ENCODE measurements around the gene HSPA1A. TPM values are rescaled to one million over a fixed set of nuclear protein-coding genes. Genes with fewer than 3 reads are reported as not detected.

Gene HSPA1A
- total RNA-seq, 2 experiments from 2014 or later = 8.1 to 9.8 TPM

GRCh38 chr6:31825553-31825952, 10.2 kb downstream of the HSPA1A start:
- DNase-seq (no peak), ATAC-seq (ENCODE audit: poor library complexity) (no peak)
- intact Hi-C loops (cut with DNase I, micrococcal nuclease) = no loop called here
- Histone ChIP-seq H3K27me3 (ENCODE audit: control insufficient read depth in 1 of 2, insufficient read depth in 2 of 2, low read length in 2 of 2) (no peaks in the 10 kb centered on the region), H3K9me3 (ENCODE audit: control insufficient read depth in 1 of 2, insufficient read depth in 1 of 2, low read length in 2 of 2) (no peaks in the 10 kb centered on the region), H3K4me1 (ENCODE audit: insufficient read depth, low read length) (peaks cover 42% of the 10 kb centered on the region), H3K4me3 (ENCODE audit: low read length) (no peak overlapping the region), H3K27ac (ENCODE audit: low read depth in 1 of 2, low read length in 2 of 2) (no peak overlapping the region), H3K36me3 (ENCODE audit: insufficient read depth, low read length) (no peaks in the 10 kb centered on the region)
- Mint-ChIP-seq H3K4me3 (peak overlapping the region; percentile 96), H3K9me3 (no peaks in the 10 kb centered on the region), H3K27ac (peak overlapping the region; percentile 97), H3K36me3 (ENCODE audit: low read depth) (peaks cover 16% of the 10 kb centered on the region), H3K4me1 (ENCODE audit: low read depth) (peaks cover 54% of the 10 kb centered on the region), H3K27me3 (no peaks in the 10 kb centered on the region)
- CTCF ChIA-PET = interaction anchor here (1.3 kb wide), 1 partner anchor 96 kb away, joined by 3 read pairs; no protein-coding TSS in a partner anchor
- POLR2A ChIA-PET = interaction anchor here (2.9 kb wide), 1 partner anchor 11 kb away, joined by 23 read pairs; the partner anchor contains the start of genes HSPA1A and HSPA1L
- TF ChIP-seq CTCF (IDR thresholded peaks at IDR 0.05) = no peak

- peak overlapping the region; percentile 84 for H3K4me3 ChIP-seq (ENCODE audit: low read length)
- H3K4me1 Mint-ChIP-seq (ENCODE audit: low read depth) = peaks cover 50% of the 10 kb centered on the region
- peak overlapping the region; percentile 74 to 76 for H3K27ac ChIP-seq (ENCODE audit: low read depth in 1 of 2, low read length in 2 of 2)
- H3K9me3 Mint-ChIP-seq = no peaks in the 10 kb centered on the region
- H3K9me3 ChIP-seq (ENCODE audit: control insufficient read depth in 1 of 2, insufficient read depth in 1 of 2, low read length in 2 of 2) = no peaks in the 10 kb centered on the region
- ATAC-seq (ENCODE audit: poor library complexity) (peak; percentile 19), DNase-seq (peak in 5 of 14 experiments; percentile 32 to 54 (median 40))
- ChIA-PET CTCF (interaction anchor here (0.6 to 1.4 kb wide), 9 partner anchors 9 to 97 kb away, joined by 3 to 7 read pairs (median 4); partner anchors contain the start of genes DDAH2, MSH5 and VARS1), POLR2A (interaction anchor here (0.7 to 2.9 kb wide), 26 partner anchors 9 to 285 kb away, joined by 3 to 34 read pairs (median 6); partner anchors contain the start of genes ABHD16A, BAG6, C6orf47 and CLIC1)
- peaks cover 46% of the 10 kb centered on the region for H3K4me1 ChIP-seq (ENCODE audit: insufficient read depth, low read length)
- no peaks in the 10 kb centered on the region for H3K27me3 Mint-ChIP-seq
- H3K4me3 Mint-ChIP-seq = peak overlapping the region; percentile 96
- H3K36me3 Mint-ChIP-seq (ENCODE audit: low read depth) = peaks cover 14% of the 10 kb centered on the region
- no peaks in the 10 kb centered on the region for H3K27me3 ChIP-seq (ENCODE audit: control insufficient read depth in 1 of 2, insufficient read depth in 2 of 2, low read length in 2 of 2)
- TF ChIP-seq CTCF (IDR thresholded peaks at IDR 0.05) = no peak
- peaks cover 2% of the 10 kb centered on the region for H3K36me3 ChIP-seq (ENCODE audit: insufficient read depth, low read length)
- H3K27ac Mint-ChIP-seq = peak overlapping the region; percentile 97
- intact Hi-C loops (cut with DNase I, micrococcal nuclease) = loop anchor here in 1 of 2 experiments (2.0 kb wide), 1 partner anchor 32 kb away; the partner anchor contains the start of gene VARS1
Observed at GRCh38 chr6:31826793-31827285, 11.5 kb downstream of the HSPA1A start.

- peak within 1 kb of the TSS; percentile 96 for H3K4me3 Mint-ChIP-seq
- peaks cover 43% of the 10 kb centered on the region for H3K4me1 ChIP-seq (ENCODE audit: insufficient read depth, low read length)
- peaks cover 2% of the 10 kb centered on the region for H3K36me3 ChIP-seq (ENCODE audit: insufficient read depth, low read length)
- H3K4me3 ChIP-seq (ENCODE audit: low read length) = peak within 1 kb of the TSS; percentile 84
- H3K27ac Mint-ChIP-seq = peak within 1 kb of the TSS; percentile 97
- no peaks in the 10 kb centered on the region for H3K27me3 ChIP-seq (ENCODE audit: control insufficient read depth in 1 of 2, insufficient read depth in 2 of 2, low read length in 2 of 2)
- intact Hi-C loops (cut with DNase I, micrococcal nuclease) = loop anchor here in 1 of 2 experiments (2.0 kb wide), 1 partner anchor 33 kb away; the partner anchor contains the start of gene VARS1
- H3K27me3 Mint-ChIP-seq = no peaks in the 10 kb centered on the region
- ATAC-seq (ENCODE audit: poor library complexity) (peak; percentile 66), DNase-seq (peak; percentile 64 to 93 (median 84))
- H3K27ac ChIP-seq (ENCODE audit: low read depth in 1 of 2, low read length in 2 of 2) = peak within 1 kb of the TSS; percentile 74 to 76
- TF ChIP-seq CTCF (IDR thresholded peaks at IDR 0.05) = no peak
- POLR2A ChIA-PET = interaction anchor here (0.7 to 2.9 kb wide), 29 partner anchors 8 to 286 kb away, joined by 3 to 34 read pairs (median 6); partner anchors contain the start of genes ABHD16A, BAG6, C6orf47 and CLIC1
- no peaks in the 10 kb centered on the region for H3K9me3 ChIP-seq (ENCODE audit: control insufficient read depth in 1 of 2, insufficient read depth in 1 of 2, low read length in 2 of 2)
- H3K36me3 Mint-ChIP-seq (ENCODE audit: low read depth) = peaks cover 9% of the 10 kb centered on the region
- peaks cover 43% of the 10 kb centered on the region for H3K4me1 Mint-ChIP-seq (ENCODE audit: low read depth)
- H3K9me3 Mint-ChIP-seq = no peaks in the 10 kb centered on the region
- CTCF ChIA-PET = interaction anchor here (0.6 to 1.4 kb wide), 6 partner anchors 9 to 98 kb away, joined by 3 to 7 read pairs (median 4); partner anchors contain the start of genes DDAH2 and VARS1
Observed at GRCh38 chr6:31827286-31828079, 12.1 kb downstream of the HSPA1A start, which contains the start of gene HSPA1B. TSS of gene HSPA1B (plus strand) at chr6:31827738. CDS start at chr6:31827951, 213 bp downstream.
